OCI-M2 (cell line): Measurements from ENCODE around the gene SPATS2L.

ENCODE experiments used
- DNase-seq: peaks from one replicate; lab custom pipeline; 2025; ENCODE audit not compliant: unreplicated experiment; lab: John Stamatoyannopoulos, UW

Gene SPATS2L

GRCh38 chr2:200438846-200439245 lies 132.4 kb downstream of the SPATS2L start:
- no peak for DNase-seq

- DNase-seq = no peak
Observed at GRCh38 chr2:200439981-200440380, 133.5 kb downstream of the SPATS2L start.

- no peak for DNase-seq
Observed at GRCh38 chr2:200442471-200442870, 136.0 kb downstream of the SPATS2L start.

GRCh38 chr2:200443376-200443775 lies 136.9 kb downstream of the SPATS2L start:
- DNase-seq = no peak

GRCh38 chr2:200443916-200444315 lies 137.4 kb downstream of the SPATS2L start:
- no peak for DNase-seq

- DNase-seq = no peak
Observed at GRCh38 chr2:200444530-200444929, 138.0 kb downstream of the SPATS2L start.

GRCh38 chr2:200445284-200445683 lies 138.8 kb downstream of the SPATS2L start:
- no peak for DNase-seq

GRCh38 chr2:200446612-200447011 lies 140.1 kb downstream of the SPATS2L start:
- no peak for DNase-seq

GRCh38 chr2:200447139-200447855 lies 140.8 kb downstream of the SPATS2L start:
- no peak for DNase-seq

GRCh38 chr2:200448455-200448854 lies 142.0 kb downstream of the SPATS2L start:
- DNase-seq = no peak

- no peak for DNase-seq
Observed at GRCh38 chr2:200449149-200449548, 142.7 kb downstream of the SPATS2L start.

GRCh38 chr2:200450288-200450687 lies 143.8 kb downstream of the SPATS2L start:
- DNase-seq = no peak

GRCh38 chr2:200451511-200451910 lies 145.0 kb downstream of the SPATS2L start:
- no peak for DNase-seq

GRCh38 chr2:200452377-200452776 lies 145.9 kb downstream of the SPATS2L start:
- no peak for DNase-seq

GRCh38 chr2:200453142-200453852 lies 146.8 kb downstream of the SPATS2L start:
- no peak for DNase-seq

- no peak for DNase-seq
Observed at GRCh38 chr2:200453853-200454534, 147.5 kb downstream of the SPATS2L start.

- DNase-seq = no peak
Observed at GRCh38 chr2:200454927-200455801, 148.7 kb downstream of the SPATS2L start.

- no peak for DNase-seq
Observed at GRCh38 chr2:200455958-200456421, 149.5 kb downstream of the SPATS2L start.

GRCh38 chr2:200456567-200456966 lies 150.1 kb downstream of the SPATS2L start:
- DNase-seq = no peak

- no peak for DNase-seq
Observed at GRCh38 chr2:200459101-200459500, 152.6 kb downstream of the SPATS2L start.
